GM18526 (cell line): ENCODE data around the gene SYN1.

Source experiments
- POLR2A ChIP-seq: IDR thresholded peaks from 3 replicates; pipeline ENCODE4 v1.6.1; 2011; ENCODE audit not compliant: insufficient read length; ENCODE audit errors: extremely low read depth

Gene SYN1

GRCh38 chrX:47571215-47571614, 48.4 kb downstream of the SYN1 start:
- no peak for TF ChIP-seq POLR2A

- TF ChIP-seq POLR2A = no peak
Measured at GRCh38 chrX:47570794-47571193, 48.9 kb downstream of the SYN1 start.

GRCh38 chrX:47568656-47569295, 50.9 kb downstream of the SYN1 start:
- no peak for TF ChIP-seq POLR2A

GRCh38 chrX:47566841-47567240, 52.8 kb downstream of the SYN1 start:
- no peak for TF ChIP-seq POLR2A

- no peak for TF ChIP-seq POLR2A
Measured at GRCh38 chrX:47564438-47565085, 55.1 kb downstream of the SYN1 start.

- TF ChIP-seq POLR2A = no peak
Measured at GRCh38 chrX:47563801-47564315, 55.8 kb downstream of the SYN1 start.

- no peak for TF ChIP-seq POLR2A
Measured at GRCh38 chrX:47562615-47563243, 56.9 kb downstream of the SYN1 start.

GRCh38 chrX:47561659-47562151, 58.0 kb downstream of the SYN1 start:
- no peak for TF ChIP-seq POLR2A

- peak; percentile 59 for TF ChIP-seq POLR2A
Measured at GRCh38 chrX:47560934-47561658, 58.6 kb downstream of the SYN1 start, which contains the start of gene ARAF. ARAF (plus strand) TSS chrX:47561205; CDS start chrX:47562968, 1,763 bp downstream.

GRCh38 chrX:47560179-47560933, 59.3 kb downstream of the SYN1 start:
- TF ChIP-seq POLR2A = no peak

GRCh38 chrX:47558436-47558835, 61.2 kb downstream of the SYN1 start:
- TF ChIP-seq POLR2A = no peak

GRCh38 chrX:47556045-47556623, 63.5 kb downstream of the SYN1 start:
- TF ChIP-seq POLR2A = peak; percentile 64

- no peak for TF ChIP-seq POLR2A
Measured at GRCh38 chrX:47543496-47543895, 76.2 kb downstream of the SYN1 start.

GRCh38 chrX:47540754-47541538, 78.7 kb downstream of the SYN1 start:
- no peak for TF ChIP-seq POLR2A

- TF ChIP-seq POLR2A = no peak
Measured at GRCh38 chrX:47539860-47540259, 79.8 kb downstream of the SYN1 start.
